ENCODE measurements around the gene TCAP.
"Not testable (repeated sequence)": the region's sequence is repeated elsewhere in the genome, so short reads cannot be mapped to it uniquely, and the experiment has no call there.

The TCAP gene

GRCh38 chr17:39696731-39697130, 31.6 kb downstream of the TCAP start:
- Histone ChIP-seq H2AFZ (ENCODE audit: low read depth, low read length, severe bottlenecking) (no peak overlapping the region), H3K36me3 (ENCODE audit: low read length) (no peaks in the 10 kb centered on the region), H4K20me1 (ENCODE audit: low read depth, low read length) (no peaks in the 10 kb centered on the region), H3K79me2 (ENCODE audit: insufficient read depth, low read length) (no peaks in the 10 kb centered on the region), H3K4me3 (ENCODE audit: insufficient read depth, low read length, poor library complexity, severe bottlenecking) (no peak overlapping the region), H3K4me2 (ENCODE audit: low read depth, low read length, poor library complexity, severe bottlenecking) (no peak overlapping the region), H3K27me3 (ENCODE audit: low read length) (no peaks in the 10 kb centered on the region), H3K9me2 (replicated peaks; ENCODE audit: insufficient read depth, low read length) (no peaks in the 10 kb centered on the region), H3F3A (ENCODE audit: insufficient read depth) (no peaks in the 10 kb centered on the region), H3K27ac (ENCODE audit: low read depth, low read length) (no peak overlapping the region), H3K9ac (ENCODE audit: low read length) (no peak overlapping the region), H3K9me3 (ENCODE audit: insufficient read depth, low read length) (no peaks in the 10 kb centered on the region)
- TF ChIP-seq CTCF (IDR thresholded peaks at IDR 0.05; ENCODE audit: insufficient read depth, low read length, poor library complexity, severe bottlenecking) = no peak
- no peak for TF ChIP-seq EZH2phosphoT487 (conservative IDR thresholded peaks at IDR 0.05; ENCODE audit: low read length)

GRCh38 chr17:39697961-39698360, 32.8 kb downstream of the TCAP start:
- no peaks in the 10 kb centered on the region for H3K79me2 ChIP-seq (ENCODE audit: insufficient read depth, low read length)

DNA sequence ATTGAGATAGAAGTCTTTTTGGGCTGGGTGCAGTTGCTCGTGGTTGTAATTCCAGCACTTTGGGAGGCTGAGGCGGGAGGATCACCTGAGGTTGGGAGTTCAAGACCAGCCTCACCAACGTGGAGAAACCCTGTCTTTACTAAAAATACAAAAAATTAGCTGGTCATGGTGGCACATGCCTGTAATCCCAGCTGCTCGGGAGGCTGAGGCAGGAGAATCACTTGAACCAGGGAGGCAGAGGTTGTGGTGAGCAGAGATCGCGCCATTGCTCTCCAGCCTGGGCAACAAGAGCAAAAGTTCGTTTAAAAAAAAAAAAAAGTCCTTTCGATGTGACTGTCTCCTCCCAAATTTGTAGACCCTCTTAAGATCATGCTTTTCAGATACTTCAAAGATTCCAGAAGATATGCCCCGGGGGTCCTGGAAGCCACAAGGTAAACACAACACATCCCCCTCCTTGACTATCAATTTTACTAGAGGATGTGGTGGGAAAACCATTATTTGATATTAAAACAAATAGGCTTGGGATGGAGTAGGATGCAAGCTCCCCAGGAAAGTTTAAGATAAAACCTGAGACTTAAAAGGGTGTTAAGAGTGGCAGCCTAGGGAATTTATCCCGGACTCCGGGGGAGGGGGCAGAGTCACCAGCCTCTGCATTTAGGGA, 34.1 kb downstream of the TCAP start:
- H3K27me3 ChIP-seq (ENCODE audit: low read length); H3K9me3 ChIP-seq (ENCODE audit: insufficient read depth, low read length); H3K4me2 ChIP-seq (ENCODE audit: low read depth, low read length, poor library complexity, severe bottlenecking); H3K36me3 ChIP-seq (ENCODE audit: low read length); H3K79me2 ChIP-seq (ENCODE audit: insufficient read depth, low read length); H3K9me2 ChIP-seq (replicated peaks; ENCODE audit: insufficient read depth, low read length); H4K20me1 ChIP-seq (ENCODE audit: low read depth, low read length); H3K4me3 ChIP-seq (ENCODE audit: insufficient read depth, low read length, poor library complexity, severe bottlenecking); H3K27ac ChIP-seq (ENCODE audit: low read depth, low read length); H3F3A ChIP-seq (ENCODE audit: insufficient read depth); H3K9ac ChIP-seq (ENCODE audit: low read length); H2AFZ ChIP-seq (ENCODE audit: low read depth, low read length, severe bottlenecking): not testable (repeated sequence)

More at GRCh38 chr17:39697961-39698360, 32.8 kb downstream of the TCAP start:
- Histone ChIP-seq H3K4me2 (ENCODE audit: low read depth, low read length, poor library complexity, severe bottlenecking) (no peak overlapping the region), H4K20me1 (ENCODE audit: low read depth, low read length) (no peaks in the 10 kb centered on the region), H3K9me3 (ENCODE audit: insufficient read depth, low read length) (no peaks in the 10 kb centered on the region), H3K27me3 (ENCODE audit: low read length) (no peaks in the 10 kb centered on the region), H3K36me3 (ENCODE audit: low read length) (no peaks in the 10 kb centered on the region), H3K9ac (ENCODE audit: low read length) (no peak overlapping the region), H3F3A (ENCODE audit: insufficient read depth) (no peaks in the 10 kb centered on the region), H3K4me3 (ENCODE audit: insufficient read depth, low read length, poor library complexity, severe bottlenecking) (no peak overlapping the region), H3K9me2 (replicated peaks; ENCODE audit: insufficient read depth, low read length) (no peaks in the 10 kb centered on the region), H2AFZ (ENCODE audit: low read depth, low read length, severe bottlenecking) (no peak overlapping the region), H3K27ac (ENCODE audit: low read depth, low read length) (no peak overlapping the region)
- TF ChIP-seq CTCF (IDR thresholded peaks at IDR 0.05; ENCODE audit: insufficient read depth, low read length, poor library complexity, severe bottlenecking) (no peak), EZH2phosphoT487 (conservative IDR thresholded peaks at IDR 0.05; ENCODE audit: low read length) (no peak)

- Histone ChIP-seq H3K9ac (ENCODE audit: low read length) (no peak within 1 kb of the TSS), H3K79me2 (ENCODE audit: insufficient read depth, low read length) (no peaks in the 10 kb centered on the region), H4K20me1 (ENCODE audit: low read depth, low read length) (no peaks in the 10 kb centered on the region), H3F3A (ENCODE audit: insufficient read depth) (no peaks in the 10 kb centered on the region), H3K4me2 (ENCODE audit: low read depth, low read length, poor library complexity, severe bottlenecking) (no peak within 1 kb of the TSS), H3K36me3 (ENCODE audit: low read length) (no peaks in the 10 kb centered on the region), H3K27me3 (ENCODE audit: low read length) (no peaks in the 10 kb centered on the region), H3K4me3 (ENCODE audit: insufficient read depth, low read length, poor library complexity, severe bottlenecking) (no peak within 1 kb of the TSS), H2AFZ (ENCODE audit: low read depth, low read length, severe bottlenecking) (no peak within 1 kb of the TSS), H3K27ac (ENCODE audit: low read depth, low read length) (no peak within 1 kb of the TSS), H3K9me3 (ENCODE audit: insufficient read depth, low read length) (no peaks in the 10 kb centered on the region), H3K9me2 (replicated peaks; ENCODE audit: insufficient read depth, low read length) (no peaks in the 10 kb centered on the region)
- TF ChIP-seq CTCF (IDR thresholded peaks at IDR 0.05; ENCODE audit: insufficient read depth, low read length, poor library complexity, severe bottlenecking) = no peak
- TF ChIP-seq EZH2phosphoT487 (conservative IDR thresholded peaks at IDR 0.05; ENCODE audit: low read length) = no peak
Measured at GRCh38 chr17:39699818-39700147, 34.6 kb downstream of the TCAP start, which contains the start of gene ERBB2. Gene ERBB2, plus strand, starts transcription at chr17:39700064. Its CDS starts 175 bp downstream, at chr17:39700239.

All from SU-DHL-6 (cell line).